HEK293T (cell line): Measurements from ENCODE around the gene PLCB1.

Experiments used
- CTCF ChIA-PET: fragments of 350-600 bp; formaldehyde crosslinking; extraction: SDS; loops from one replicate; lab custom pipeline; 2021; ENCODE audit warnings: antibody characterized with exemption, inconsistent platforms; lab: Yijun Ruan, JAX
- POLR2A ChIA-PET: fragments of 350-600 bp; formaldehyde crosslinking; extraction: SDS; loops from one replicate; lab custom pipeline; 2020; ENCODE audit warnings: antibody characterized with exemption, inconsistent platforms; lab: Yijun Ruan, JAX
- DNase-seq: peaks from one replicate; pipeline ENCODE4 v3.0.0; 2012; ENCODE audit warnings: mixed read lengths; ENCODE audit errors: extremely low spot score
- ARNT ChIP-seq: fragments of 450-650 bp; IDR thresholded peaks from 2 replicates; pipeline ENCODE4 v1.6.1; 2017; ENCODE audit warnings: mild to moderate bottlenecking
- BHLHE40 ChIP-seq: fragments of 450-650 bp; IDR thresholded peaks from 2 replicates; pipeline ENCODE4 v1.6.1; 2016; ENCODE audit warnings: mild to moderate bottlenecking, moderate library complexity, borderline replicate concordance
- CTBP1 ChIP-seq: fragments of 450-650 bp; IDR thresholded peaks from 2 replicates; pipeline ENCODE4 v1.6.1; 2016; ENCODE audit warnings: borderline replicate concordance
- ELF4 ChIP-seq: fragments of 450-650 bp; IDR thresholded peaks from 2 replicates; pipeline ENCODE4 v1.6.1; 2017; ENCODE audit warnings: antibody characterized with exemption
- FOXA1 ChIP-seq: fragments of 450-650 bp; IDR thresholded peaks from 2 replicates; pipeline ENCODE4 v1.6.1; 2016; ENCODE audit warnings: mild to moderate bottlenecking
- FOXK2 ChIP-seq: fragments of 450-650 bp; IDR thresholded peaks from 2 replicates; pipeline ENCODE4 v1.6.1; 2016; ENCODE audit warnings: mild to moderate bottlenecking
- FOXM1 ChIP-seq: fragments of 450-650 bp; IDR thresholded peaks from 2 replicates; pipeline ENCODE4 v1.6.1; 2017; ENCODE audit warnings: mild to moderate bottlenecking, borderline replicate concordance
- HDGF ChIP-seq: fragments of 450-650 bp; IDR thresholded peaks from 2 replicates; pipeline ENCODE4 v1.6.1; 2017; ENCODE audit warnings: antibody characterized with exemption, borderline replicate concordance
- L3MBTL2 ChIP-seq: fragments of 450-650 bp; conservative IDR thresholded peaks from 2 replicates; pipeline ENCODE4 v1.6.1; 2016; ENCODE audit warnings: mild to moderate bottlenecking
- LEF1 ChIP-seq: fragments of 450-650 bp; IDR thresholded peaks from 2 replicates; pipeline ENCODE4 v1.6.1; 2017; ENCODE audit warnings: mild to moderate bottlenecking, borderline replicate concordance
- NFRKB ChIP-seq: fragments of 450-650 bp; IDR thresholded peaks from 2 replicates; pipeline ENCODE4 v1.6.1; 2016; ENCODE audit warnings: mild to moderate bottlenecking, moderate library complexity
- PKNOX1 ChIP-seq: fragments of 450-650 bp; IDR thresholded peaks from 2 replicates; pipeline ENCODE4 v1.6.1; 2016
- SP1 ChIP-seq: fragments of 450-650 bp; IDR thresholded peaks from 2 replicates; pipeline ENCODE4 v1.6.1; 2017
- SUZ12 ChIP-seq: fragments of 450-650 bp; IDR thresholded peaks from 2 replicates; pipeline ENCODE4 v1.6.1; 2016; ENCODE audit warnings: mild to moderate bottlenecking
- TARDBP ChIP-seq: fragments of 450-650 bp; IDR thresholded peaks from 2 replicates; pipeline ENCODE4 v1.6.1; 2016
- ZNF384 ChIP-seq: fragments of 450-650 bp; IDR thresholded peaks from 2 replicates; pipeline ENCODE4 v1.6.1; 2016

Gene PLCB1

GRCh38 chr20:8251201-8251575 lies 119.1 kb downstream of the PLCB1 start:
- TF ChIP-seq FOXM1 (no peak), LEF1 (no peak), SP1 (no peak), ZNF384 (no peak), ELF4 (no peak), PKNOX1 (no peak), FOXA1 (no peak), NFRKB (no peak), FOXK2 (no peak), ARNT (no peak), HDGF (no peak), BHLHE40 (no peak), CTBP1 (no peak), SUZ12 (no peak), TARDBP (no peak), L3MBTL2 (no peak)
- ChIA-PET POLR2A (interaction anchor here (0.5 kb wide), 1 partner anchor 26 kb away, joined by 3 read pairs; no protein-coding TSS in a partner anchor), CTCF (interaction anchor here (1.2 kb wide), 1 partner anchor 9 kb away, joined by 3 read pairs; no protein-coding TSS in a partner anchor)
- DNase-seq: no peak

- DNase-seq: no peak
- POLR2A ChIA-PET: no interaction called here
- TF ChIP-seq TARDBP (no peak), FOXA1 (no peak), PKNOX1 (no peak), SUZ12 (no peak), FOXM1 (no peak), L3MBTL2 (no peak), CTBP1 (no peak)
- CTCF ChIA-PET: no interaction called here
Measured at GRCh38 chr20:8254911-8255582, 123.0 kb downstream of the PLCB1 start.

- no peak for DNase-seq
- TF ChIP-seq SUZ12 (no peak), CTBP1 (no peak), BHLHE40 (no peak), PKNOX1 (no peak), FOXM1 (no peak), LEF1 (no peak), ZNF384 (no peak), TARDBP (no peak), ELF4 (no peak), FOXA1 (no peak), L3MBTL2 (no peak), NFRKB (no peak), ARNT (no peak), FOXK2 (no peak), SP1 (no peak), HDGF (no peak)
- ChIA-PET CTCF (no interaction called here), POLR2A (no interaction called here)
Measured at GRCh38 chr20:8255945-8256632, 124.0 kb downstream of the PLCB1 start.

- TF ChIP-seq SUZ12: no peak
- no peak for TF ChIP-seq LEF1
- no peak for TF ChIP-seq SP1
- no peak for TF ChIP-seq PKNOX1
- DNase-seq: no peak
- POLR2A ChIA-PET: no interaction called here
- CTCF ChIA-PET: interaction anchor here (0.6 kb wide), 1 partner anchor 1652 kb away, joined by 4 read pairs; no protein-coding TSS in a partner anchor
Measured at GRCh38 chr20:8260837-8261251, 128.8 kb downstream of the PLCB1 start.

GRCh38 chr20:8262721-8263120 lies 130.7 kb downstream of the PLCB1 start:
- ChIA-PET POLR2A (no interaction called here), CTCF (no interaction called here)
- no peak for DNase-seq
- no peak for TF ChIP-seq SUZ12
- no peak for TF ChIP-seq FOXM1
- TF ChIP-seq BHLHE40: no peak
- TF ChIP-seq L3MBTL2: no peak
- no peak for TF ChIP-seq ELF4
- no peak for TF ChIP-seq CTBP1
- no peak for TF ChIP-seq FOXA1
- no peak for TF ChIP-seq LEF1
- TF ChIP-seq TARDBP: no peak
- no peak for TF ChIP-seq ZNF384
- no peak for TF ChIP-seq FOXK2

GRCh38 chr20:8265588-8265987 lies 133.5 kb downstream of the PLCB1 start:
- TF ChIP-seq HDGF (no peak), LEF1 (no peak), TARDBP (no peak), FOXM1 (no peak), NFRKB (no peak), CTBP1 (no peak), ZNF384 (no peak), L3MBTL2 (no peak), FOXA1 (no peak), SP1 (no peak), BHLHE40 (no peak), FOXK2 (no peak), PKNOX1 (no peak), ARNT (no peak)
- CTCF ChIA-PET: no interaction called here

More at GRCh38 chr20:8265588-8265987, 133.5 kb downstream of the PLCB1 start:
- POLR2A ChIA-PET: no interaction called here
- DNase-seq: no peak
